Tibial nerve (tissue), 4 donors: ENCODE measurements around the gene USP22. TPM values are rescaled to one million over a fixed set of nuclear protein-coding genes. Genes with fewer than 3 reads are reported as not detected.
"Not testable (repeated sequence)": the region's sequence is repeated elsewhere in the genome, so short reads cannot be mapped to it uniquely, and the experiment has no call there.

Experiments
- DNase-seq, 2 donors: peaks; one replicate each; pipeline ENCODE4 v3.0.0-alpha.2; 2019; ENCODE audit warnings: low spot score in 2 of 2
- H3K27ac ChIP-seq, 4 donors: fragments of 200-600 bp; sonication (generic) in 3 of 4; one replicate each; pipeline ENCODE4 v1.5.1; 2017 to 2019; ENCODE audit warnings: mild to moderate bottlenecking in 1 of 4
- H3K27me3 ChIP-seq, 2 donors: fragments of 200-600 bp; sonication (generic) in 1 of 2; one replicate each; pipeline versions ENCODE4 v1.5.1 to v1.6.0; 2017 to 2019
- H3K36me3 ChIP-seq, 3 donors: fragments of 200-600 bp; sonication (generic); one replicate each; pipeline ENCODE4 v1.5.1; 2018 to 2019
- H3K4me1 ChIP-seq, 4 donors: fragments of 200-600 bp; sonication (generic) in 3 of 4; one replicate each; pipeline ENCODE4 v1.5.1; 2017 to 2019
- H3K4me3 ChIP-seq, 4 donors: fragments of 200-600 bp; sonication (generic) in 3 of 4; one replicate each; pipeline ENCODE4 v1.5.1; 2017 to 2019; ENCODE audit warnings: mild to moderate bottlenecking in 1 of 4, moderate library complexity in 1 of 4
- H3K9me3 ChIP-seq, 4 donors: fragments of 200-600 bp; sonication (generic) in 3 of 4; one replicate each; pipeline ENCODE4 v1.5.1; 2017 to 2019
- CTCF ChIP-seq, 5 experiments: fragments of 200-600 bp in 3 of 5; fragments of 450-650 bp in 2 of 5; sonication (generic) in 3 of 5; IDR thresholded peaks; one replicate each; pipeline ENCODE4 v1.5.1; 2016 to 2019; ENCODE audit warnings: antibody characterized with exemption in 5 of 5, mild to moderate bottlenecking in 3 of 5, moderate library complexity in 2 of 5
- EP300 ChIP-seq, 2 donors: sonication (generic); formaldehyde crosslinking; IDR thresholded peaks; one replicate each; pipeline ENCODE4 v1.6.1; 2017; ENCODE audit warnings: antibody characterized with exemption in 2 of 2, mild to moderate bottlenecking in 1 of 2
- POLR2A ChIP-seq, 2 donors: fragments of 450-650 bp; IDR thresholded peaks; one replicate each; pipeline ENCODE4 v1.6.1; 2017; ENCODE audit warnings: antibody characterized with exemption in 2 of 2, mild to moderate bottlenecking in 2 of 2, moderate library complexity in 2 of 2
- WGBS, 2 donors: methylation state at CpG; one replicate each; pipeline ENCODE4 v1.1.5; 2018; 5-methylcytosine and 5-hydroxymethylcytosine counted together
- total RNA-seq, 4 donors: library from RNA; depleted of rRNA; stranded (reverse); fragments of >200 nt; gene quantifications; one replicate each; pipeline ENCODE4 v1.1.0, GENCODE V29; 2016

The USP22 gene
- total RNA-seq, 4 donors from 2014 or later, result 109 to 169 (median 133) TPM

GRCh38 chr17:21061971-21062526 lies 19.2 kb upstream of the USP22 start:
- H3K36me3 ChIP-seq, result no peaks in the 10 kb centered on the region
- no peak overlapping the region for H3K4me3 ChIP-seq
- no peaks in the 10 kb centered on the region for H3K4me1 ChIP-seq
- TF ChIP-seq EP300 (IDR thresholded peaks at IDR 0.05) (no peak), POLR2A (IDR thresholded peaks at IDR 0.05) (no peak), CTCF (IDR thresholded peaks at IDR 0.05) (peak in 1 of 5 experiments; percentile 4)
- H3K27me3 ChIP-seq, result no peaks in the 10 kb centered on the region
- H3K27ac ChIP-seq, result no peak overlapping the region
- no peaks in the 10 kb centered on the region for H3K9me3 ChIP-seq
- WGBS, 2 donors, result 69 to 77% methylated on average over 7 of the region's 7 CpGs
- DNase-seq, result no peak

GRCh38 chr17:21061158-21061835 lies 18.5 kb upstream of the USP22 start:
- H3K36me3 ChIP-seq, result no peaks in the 10 kb centered on the region
- H3K4me3 ChIP-seq, result no peak overlapping the region
- H3K9me3 ChIP-seq, result no peaks in the 10 kb centered on the region
- no peak for DNase-seq
- WGBS, 2 donors, result 88 to 90% methylated on average over 4 to 11 of the region's 13 CpGs
- no peaks in the 10 kb centered on the region for H3K27me3 ChIP-seq
- TF ChIP-seq EP300 (IDR thresholded peaks at IDR 0.05) (no peak), POLR2A (IDR thresholded peaks at IDR 0.05) (no peak), CTCF (IDR thresholded peaks at IDR 0.05) (no peak)
- H3K27ac ChIP-seq, result no peak overlapping the region
- H3K4me1 ChIP-seq, result no peaks in the 10 kb centered on the region

- 74 to 90% methylated on average over 3 to 7 of the region's 7 CpGs for WGBS, 2 donors
- no peak for TF ChIP-seq POLR2A (IDR thresholded peaks at IDR 0.05)
- TF ChIP-seq EP300 (IDR thresholded peaks at IDR 0.05), result no peak
Measured at GRCh38 chr17:21059761-21060160, 16.9 kb upstream of the USP22 start.

DNA sequence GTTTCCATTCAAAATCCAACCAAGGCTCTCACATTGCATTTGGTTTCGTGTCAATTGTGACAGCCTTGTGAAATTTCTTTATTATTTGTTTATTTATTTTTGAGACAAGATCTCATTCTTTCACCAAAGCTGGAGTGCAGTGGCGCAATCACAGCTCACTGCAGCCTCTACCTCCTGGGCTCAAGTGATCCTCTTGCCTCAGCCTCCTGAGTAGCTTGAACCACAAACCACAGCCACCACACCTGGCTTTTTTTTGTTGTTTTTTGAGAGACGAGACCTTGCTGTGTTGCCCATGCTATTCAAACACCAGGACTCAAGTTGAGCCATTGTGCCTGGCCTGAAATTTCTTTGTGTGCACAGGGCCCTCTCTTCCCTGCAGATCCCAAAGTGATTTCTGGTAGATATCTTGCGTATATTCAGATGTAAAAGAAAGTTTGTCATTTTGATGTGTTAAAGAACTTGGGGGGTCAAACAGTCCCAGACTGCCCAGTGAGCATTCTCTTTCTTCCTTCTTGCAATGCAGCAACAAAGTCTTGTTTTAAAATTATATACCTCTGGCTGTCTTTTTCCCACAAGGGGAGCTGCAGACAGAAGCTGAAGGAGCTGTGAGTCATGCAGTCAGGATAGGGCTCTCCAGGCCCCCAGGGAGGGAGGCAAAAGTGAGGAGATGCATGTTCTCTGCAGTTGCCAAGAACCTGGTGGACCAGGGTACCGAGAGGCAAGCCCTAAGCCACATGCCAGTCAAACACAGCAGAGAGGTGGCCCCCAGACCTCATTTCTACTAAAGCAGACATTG lies 15.5 kb upstream of the USP22 start:
- WGBS, 2 donors, result 69 to 79% methylated on average over 5 of the region's 5 CpGs
- TF ChIP-seq POLR2A (IDR thresholded peaks at IDR 0.05) (no peak), EP300 (IDR thresholded peaks at IDR 0.05) (no peak), CTCF (IDR thresholded peaks at IDR 0.05) (no peak)
- no peaks in the 10 kb centered on the region for H3K36me3 ChIP-seq
- no peak overlapping the region for H3K27ac ChIP-seq
- DNase-seq, result no peak
- no peaks in the 10 kb centered on the region for H3K9me3 ChIP-seq
- no peaks in the 10 kb centered on the region for H3K4me1 ChIP-seq
- H3K4me3 ChIP-seq, result no peak overlapping the region
- no peaks in the 10 kb centered on the region for H3K27me3 ChIP-seq

More at GRCh38 chr17:21059761-21060160, 16.9 kb upstream of the USP22 start:
- H3K9me3 ChIP-seq, result no peaks in the 10 kb centered on the region
- no peaks in the 10 kb centered on the region for H3K27me3 ChIP-seq
- no peaks in the 10 kb centered on the region for H3K4me1 ChIP-seq
- H3K27ac ChIP-seq, result no peak overlapping the region
- H3K4me3 ChIP-seq, result no peak overlapping the region
- no peak for DNase-seq
- H3K36me3 ChIP-seq, result no peaks in the 10 kb centered on the region

GRCh38 chr17:21053056-21053455 lies 10.2 kb upstream of the USP22 start:
- H3K4me3 ChIP-seq, DNase-seq, H3K27ac ChIP-seq, H3K9me3 ChIP-seq, H3K27me3 ChIP-seq, H3K4me1 ChIP-seq, H3K36me3 ChIP-seq: not testable (repeated sequence)
- WGBS, 2 donors, result 94 to 97% methylated on average over 8 of the region's 8 CpGs

GRCh38 chr17:21049457-21049856 lies 6.6 kb upstream of the USP22 start:
- DNase-seq, result no peak
- Histone ChIP-seq H3K4me1 (no peaks in the 10 kb centered on the region), H3K27ac (no peak overlapping the region), H3K9me3 (no peaks in the 10 kb centered on the region), H3K4me3 (no peak overlapping the region), H3K27me3 (no peaks in the 10 kb centered on the region), H3K36me3 (no peaks in the 10 kb centered on the region)
- WGBS, 2 donors, result 82 to 98% methylated on average over 1 of the region's 1 CpG
- TF ChIP-seq CTCF (IDR thresholded peaks at IDR 0.05), result no peak
- TF ChIP-seq EP300 (IDR thresholded peaks at IDR 0.05), result no peak
- no peak for TF ChIP-seq POLR2A (IDR thresholded peaks at IDR 0.05)
